ENCODE data around the gene PDE7B.
A peak's percentile ranks its signal among the peaks of the same experiment; 100 is the strongest.

The PDE7B gene

GRCh38 chr6:135936606-135937005, 85.1 kb downstream of the PDE7B start:
- peak; percentile 85 for DNase-seq (ENCODE audit: low read depth)

- DNase-seq (ENCODE audit: low read depth), result no peak
Observed at GRCh38 chr6:135937106-135937505, 85.6 kb downstream of the PDE7B start.

- DNase-seq (ENCODE audit: low read depth), result no peak
Observed at GRCh38 chr6:135938576-135939207, 87.2 kb downstream of the PDE7B start.

- no peak for DNase-seq (ENCODE audit: low read depth)
Observed at GRCh38 chr6:135939208-135939591, 87.7 kb downstream of the PDE7B start.

- DNase-seq (ENCODE audit: low read depth), result no peak
Observed at GRCh38 chr6:135940616-135941167, 89.2 kb downstream of the PDE7B start.

- DNase-seq (ENCODE audit: low read depth), result no peak
Observed at GRCh38 chr6:135941275-135942025, 89.9 kb downstream of the PDE7B start.

GRCh38 chr6:135944120-135944519, 92.6 kb downstream of the PDE7B start:
- DNase-seq (ENCODE audit: low read depth), result no peak

GRCh38 chr6:135946674-135947073, 95.2 kb downstream of the PDE7B start:
- no peak for DNase-seq (ENCODE audit: low read depth)

- no peak for DNase-seq (ENCODE audit: low read depth)
Observed at GRCh38 chr6:135950669-135951068, 99.2 kb downstream of the PDE7B start.

GRCh38 chr6:135951169-135951568, 99.7 kb downstream of the PDE7B start:
- no peak for DNase-seq (ENCODE audit: low read depth)

- no peak for DNase-seq (ENCODE audit: low read depth)
Observed at GRCh38 chr6:135953818-135954217, 102.3 kb downstream of the PDE7B start.

GRCh38 chr6:135955099-135955498, 103.6 kb downstream of the PDE7B start:
- DNase-seq (ENCODE audit: low read depth), result no peak

GRCh38 chr6:135962731-135963130, 111.2 kb downstream of the PDE7B start:
- no peak for DNase-seq (ENCODE audit: low read depth)

- DNase-seq (ENCODE audit: low read depth), result no peak
Observed at GRCh38 chr6:135970750-135971149, 119.2 kb downstream of the PDE7B start.

GRCh38 chr6:135971351-135971750, 119.8 kb downstream of the PDE7B start:
- DNase-seq (ENCODE audit: low read depth), result no peak

- DNase-seq (ENCODE audit: low read depth), result no peak
Observed at GRCh38 chr6:135972150-135972549, 120.6 kb downstream of the PDE7B start.

GRCh38 chr6:135972586-135972985, 121.1 kb downstream of the PDE7B start:
- no peak for DNase-seq (ENCODE audit: low read depth)

- DNase-seq (ENCODE audit: low read depth), result no peak
Observed at GRCh38 chr6:135974426-135974825, 122.9 kb downstream of the PDE7B start.

GRCh38 chr6:135976585-135976984, 125.1 kb downstream of the PDE7B start:
- no peak for DNase-seq (ENCODE audit: low read depth)

GRCh38 chr6:135983093-135983492, 131.6 kb downstream of the PDE7B start:
- no peak for DNase-seq (ENCODE audit: low read depth)

GRCh38 chr6:135983718-135984343, 132.3 kb downstream of the PDE7B start:
- no peak for DNase-seq (ENCODE audit: low read depth)

- DNase-seq (ENCODE audit: low read depth), result no peak
Observed at GRCh38 chr6:135985471-135985870, 134.0 kb downstream of the PDE7B start.

GRCh38 chr6:135987226-135987625, 135.7 kb downstream of the PDE7B start:
- DNase-seq (ENCODE audit: low read depth), result no peak

Data from GM04504 (cell line).